ENCODE results near the gene MTHFD1L.

MTHFD1L gene

DNA sequence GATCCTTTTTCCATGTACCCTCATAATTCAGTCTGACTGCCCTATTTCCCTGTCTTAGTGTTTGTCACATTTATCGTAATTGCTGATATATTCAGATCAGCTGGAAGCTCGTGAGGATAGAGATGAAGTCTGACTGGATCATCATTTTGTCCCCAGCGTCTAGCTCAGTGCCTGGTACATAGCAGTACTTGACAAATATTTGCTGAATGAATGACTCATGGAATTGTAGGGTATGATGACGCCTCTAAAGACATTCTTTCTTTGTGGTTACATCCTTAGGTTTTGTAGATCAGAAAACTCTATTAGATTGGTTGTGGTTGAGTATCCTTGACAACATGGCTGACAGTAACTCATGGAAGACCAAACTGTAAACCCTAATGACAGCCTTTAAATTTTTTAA, 68.9 kb downstream of the MTHFD1L start:
- DNase-seq (ENCODE audit: low spot score): no peak

- DNase-seq (ENCODE audit: low spot score): no peak
Observed at GRCh38 chr6:150936021-150936555, 70.6 kb downstream of the MTHFD1L start.

- DNase-seq (ENCODE audit: low spot score): no peak
Observed at GRCh38 chr6:150937132-150937906, 71.8 kb downstream of the MTHFD1L start.

DNA sequence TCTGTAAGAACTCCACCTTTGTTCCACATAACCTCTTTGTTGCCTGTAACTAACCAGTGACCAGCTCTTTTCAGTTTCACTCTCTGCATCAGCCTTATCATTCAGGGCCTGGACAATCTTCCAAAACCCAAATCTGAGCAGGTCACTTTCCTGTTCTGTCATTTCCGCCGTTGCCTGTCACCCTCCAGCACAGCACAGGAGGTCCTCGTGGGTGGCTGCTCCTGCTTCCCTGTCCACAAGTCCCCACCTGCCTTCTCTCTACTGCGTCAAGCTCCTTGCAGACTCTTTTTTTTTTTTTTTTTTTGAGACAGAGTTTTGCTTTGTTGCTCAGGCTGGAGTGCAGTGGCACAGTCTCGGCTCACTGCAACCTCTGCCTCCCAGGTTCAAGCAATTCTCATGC, 73.9 kb downstream of the MTHFD1L start:
- no peak for DNase-seq (ENCODE audit: low spot score)

DNA sequence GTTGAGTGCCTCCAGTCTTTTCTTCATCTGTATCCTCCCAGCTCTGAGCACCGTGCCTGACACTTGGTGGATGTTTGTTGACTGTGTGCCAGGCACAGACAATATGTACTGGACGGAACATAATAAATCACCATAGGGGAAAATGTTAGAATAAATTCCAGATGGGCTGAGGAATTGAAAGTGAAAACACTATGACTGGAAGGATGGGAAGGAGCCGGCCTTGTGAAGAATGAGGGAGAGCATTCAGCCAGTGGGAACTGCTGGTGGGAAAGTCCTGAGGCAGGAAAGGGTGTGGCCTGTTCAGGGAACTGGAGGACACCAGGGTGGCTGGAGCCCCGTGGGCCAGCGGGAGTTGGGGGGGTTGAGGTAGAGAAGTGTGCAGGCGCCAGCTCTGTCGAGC, 75.4 kb downstream of the MTHFD1L start:
- DNase-seq (ENCODE audit: low spot score): no peak

GRCh38 chr6:150949526-150949925, 84.0 kb downstream of the MTHFD1L start:
- DNase-seq (ENCODE audit: low spot score): no peak

GRCh38 chr6:150953851-150954250, 88.3 kb downstream of the MTHFD1L start:
- no peak for DNase-seq (ENCODE audit: low spot score)

DNA sequence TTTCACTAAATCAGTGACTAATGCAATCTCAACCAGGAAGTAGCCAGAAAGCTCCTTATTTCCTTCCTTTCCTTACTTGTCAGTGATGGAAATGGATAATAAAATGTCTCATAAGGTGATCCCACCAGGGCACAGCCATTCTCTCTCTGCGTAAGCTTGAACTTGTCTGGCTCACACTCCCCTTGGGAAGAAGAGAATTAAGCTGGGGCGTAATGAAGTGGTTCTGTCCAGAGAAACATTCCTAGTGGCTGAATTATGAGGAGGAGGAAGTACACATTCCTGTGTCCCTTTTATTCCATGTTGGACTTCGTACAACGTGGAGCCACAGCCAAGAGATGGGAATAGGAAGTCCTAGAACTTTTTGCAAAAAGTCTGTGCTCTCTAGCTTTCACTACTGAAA, 93.7 kb downstream of the MTHFD1L start:
- DNase-seq (ENCODE audit: low spot score): no peak

DNA sequence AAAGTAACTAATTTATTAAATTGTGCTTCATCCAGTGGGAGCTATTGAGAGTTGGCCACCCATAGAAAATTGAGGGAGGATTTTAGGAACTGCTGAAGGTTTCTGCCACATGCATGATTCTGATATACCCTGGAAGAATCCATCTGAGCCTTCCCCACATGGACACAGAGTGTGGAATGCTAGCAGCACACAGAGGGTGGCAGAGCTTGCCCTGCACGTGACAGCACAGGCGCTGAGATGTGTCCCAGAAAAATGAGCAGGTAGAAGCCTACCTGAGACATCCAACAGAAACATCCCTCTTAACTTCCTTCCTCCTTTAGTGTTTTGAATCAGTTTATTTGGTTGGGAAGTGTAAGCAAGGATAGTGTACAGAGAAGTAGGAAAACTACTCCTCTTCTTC, 96.9 kb downstream of the MTHFD1L start:
- no peak for DNase-seq (ENCODE audit: low spot score)

GRCh38 chr6:150964765-150965164, 99.3 kb downstream of the MTHFD1L start:
- no peak for DNase-seq (ENCODE audit: low spot score)

DNA sequence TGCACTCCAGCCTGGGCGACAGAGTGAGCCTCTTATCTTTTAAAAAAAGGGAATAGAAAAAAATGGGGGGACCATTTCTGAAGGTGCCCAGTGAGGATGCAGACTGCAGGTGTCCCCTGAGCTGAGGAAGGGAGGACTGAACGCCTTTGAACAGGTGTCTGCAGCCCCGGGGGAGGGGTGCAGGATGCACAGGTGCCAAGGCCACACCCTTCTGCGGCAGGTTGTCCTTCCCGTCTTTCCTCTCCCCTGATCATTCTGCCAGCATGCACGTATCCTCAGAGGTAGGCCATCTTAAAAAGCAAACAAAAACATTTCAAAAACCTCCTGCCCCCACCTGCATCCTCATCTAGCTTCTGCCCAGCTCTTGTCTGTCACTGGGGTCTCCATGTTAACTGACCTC, 101.3 kb downstream of the MTHFD1L start:
- no peak for DNase-seq (ENCODE audit: low spot score)

- DNase-seq (ENCODE audit: low spot score): no peak
Observed at GRCh38 chr6:150967381-150967780, 101.9 kb downstream of the MTHFD1L start.

DNA sequence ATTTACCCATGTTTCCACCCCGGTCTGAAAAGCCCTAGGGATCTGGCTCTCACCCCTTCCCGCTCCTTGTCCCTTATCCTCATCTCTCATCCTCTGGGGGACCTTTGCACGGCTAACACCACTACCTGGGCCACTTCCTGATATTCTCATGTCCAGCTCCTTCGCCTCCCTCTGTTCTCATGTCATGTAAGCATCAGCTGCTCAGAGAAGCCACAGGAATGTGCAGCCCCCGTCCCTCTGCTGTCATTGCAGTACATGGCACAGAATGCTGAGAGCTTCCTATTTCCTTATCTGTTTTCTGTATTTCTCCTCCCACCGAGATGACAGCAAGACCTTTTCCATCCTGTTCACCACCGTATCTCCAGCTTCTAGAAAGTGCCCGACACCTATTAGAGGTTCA, 102.4 kb downstream of the MTHFD1L start:
- DNase-seq (ENCODE audit: low spot score): no peak

GRCh38 chr6:150969901-150970300, 104.4 kb downstream of the MTHFD1L start:
- no peak for DNase-seq (ENCODE audit: low spot score)

DNA sequence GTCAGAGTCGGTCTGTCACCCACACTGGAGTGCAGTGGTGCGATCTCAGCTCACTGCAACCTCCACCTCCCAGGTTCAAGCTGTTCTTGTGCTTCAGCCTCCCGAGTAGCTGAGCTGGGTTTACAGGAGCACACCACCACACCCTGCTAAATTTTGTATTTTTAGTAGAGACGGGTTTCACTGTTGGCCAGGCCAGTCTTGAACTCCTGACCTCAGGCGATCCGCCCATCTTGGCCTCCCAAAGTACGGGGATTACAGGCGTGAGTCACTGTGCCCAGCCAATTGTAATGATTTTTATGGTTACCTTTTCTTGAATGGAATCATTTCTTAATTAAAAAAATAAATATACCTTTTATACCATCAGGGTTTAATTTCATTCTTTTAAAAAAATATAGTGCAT, 105.7 kb downstream of the MTHFD1L start:
- DNase-seq (ENCODE audit: low spot score): no peak

- no peak for DNase-seq (ENCODE audit: low spot score)
Observed at GRCh38 chr6:150975136-150975535, 109.6 kb downstream of the MTHFD1L start.

DNA sequence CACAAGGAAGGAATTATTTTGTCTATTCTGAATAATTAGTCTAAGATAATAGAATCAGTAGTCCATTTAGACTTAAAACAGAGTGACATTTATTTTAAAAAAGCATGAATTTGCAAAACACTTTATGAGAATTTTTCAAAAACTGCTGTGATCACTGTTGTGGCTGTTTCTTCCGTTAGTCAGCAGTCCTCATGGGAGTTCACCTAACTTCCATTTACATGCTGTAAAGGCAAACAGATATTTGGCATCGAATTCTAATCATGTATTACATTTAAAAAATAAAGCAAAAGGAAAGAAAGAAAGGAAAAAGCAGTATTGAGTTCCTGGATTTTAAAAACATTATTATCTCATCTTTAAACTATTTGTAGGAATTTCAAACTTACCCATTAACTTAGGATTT, 111.8 kb downstream of the MTHFD1L start:
- DNase-seq (ENCODE audit: low spot score): no peak

- DNase-seq (ENCODE audit: low spot score): no peak
Observed at GRCh38 chr6:150978624-150979023, 113.1 kb downstream of the MTHFD1L start.

DNA sequence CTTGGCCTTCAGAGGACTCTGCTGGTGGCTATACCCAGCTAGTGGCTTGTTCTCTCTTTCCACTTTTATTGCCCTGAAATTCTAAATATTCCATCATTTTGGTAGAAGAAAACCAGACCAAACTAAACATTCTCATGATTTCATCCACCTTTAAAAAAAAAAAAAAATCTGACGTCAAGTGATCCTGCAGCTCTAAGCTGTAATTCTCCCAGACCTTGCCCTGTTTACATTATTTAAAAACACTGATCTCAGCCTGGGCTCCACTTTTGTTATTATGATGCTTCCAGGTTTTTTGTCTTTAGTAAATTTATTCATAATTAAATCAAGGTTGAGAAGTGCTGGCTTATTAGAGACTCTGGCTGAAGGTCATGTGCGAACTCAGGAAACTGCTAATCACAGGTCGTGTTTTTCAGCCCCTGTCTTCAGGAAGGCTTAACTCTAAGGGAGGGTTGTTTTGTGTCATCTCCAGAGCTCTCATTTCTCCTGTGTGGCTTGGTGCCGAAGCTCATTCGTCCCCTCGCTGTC, 114.4 kb downstream of the MTHFD1L start:
- DNase-seq (ENCODE audit: low spot score): no peak

DNA sequence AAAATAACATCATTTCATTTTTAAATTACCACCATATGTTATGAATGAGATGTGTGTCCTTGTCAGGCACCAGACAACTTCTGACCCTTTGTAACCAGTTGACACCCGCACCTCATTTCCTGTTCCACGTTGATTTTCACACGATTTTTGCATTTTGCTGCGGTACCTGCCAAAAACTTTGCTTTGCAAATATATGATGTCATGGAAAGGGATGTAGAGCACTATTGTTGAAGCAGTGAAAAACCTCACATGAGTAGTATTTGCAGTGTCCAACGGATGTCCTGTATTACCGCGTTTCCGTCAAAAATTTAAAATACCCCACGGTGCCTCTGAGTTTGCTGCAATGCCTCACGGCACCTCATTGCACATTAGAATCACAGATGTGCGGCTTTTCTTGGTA, 115.6 kb downstream of the MTHFD1L start:
- DNase-seq (ENCODE audit: low spot score): no peak

DNA sequence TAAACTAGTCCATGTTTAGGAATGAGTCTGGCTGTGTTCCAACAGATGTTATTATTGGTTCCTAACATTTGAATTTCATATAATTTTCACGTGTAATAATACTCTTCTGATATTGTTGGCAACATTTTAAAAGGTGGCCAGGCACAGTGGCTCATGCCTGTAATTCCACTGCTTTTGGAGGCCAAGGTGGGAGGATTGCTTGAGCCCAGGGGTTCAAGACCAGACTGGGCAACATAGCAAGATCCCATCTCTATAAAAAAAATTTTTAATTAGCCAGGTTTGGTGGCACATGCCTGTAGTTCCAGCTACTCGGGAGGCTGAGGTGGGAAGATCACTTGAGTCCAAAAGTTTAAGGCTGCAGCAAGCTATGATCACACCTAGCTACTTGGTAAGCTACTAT, 116.2 kb downstream of the MTHFD1L start:
- no peak for DNase-seq (ENCODE audit: low spot score)

DNA sequence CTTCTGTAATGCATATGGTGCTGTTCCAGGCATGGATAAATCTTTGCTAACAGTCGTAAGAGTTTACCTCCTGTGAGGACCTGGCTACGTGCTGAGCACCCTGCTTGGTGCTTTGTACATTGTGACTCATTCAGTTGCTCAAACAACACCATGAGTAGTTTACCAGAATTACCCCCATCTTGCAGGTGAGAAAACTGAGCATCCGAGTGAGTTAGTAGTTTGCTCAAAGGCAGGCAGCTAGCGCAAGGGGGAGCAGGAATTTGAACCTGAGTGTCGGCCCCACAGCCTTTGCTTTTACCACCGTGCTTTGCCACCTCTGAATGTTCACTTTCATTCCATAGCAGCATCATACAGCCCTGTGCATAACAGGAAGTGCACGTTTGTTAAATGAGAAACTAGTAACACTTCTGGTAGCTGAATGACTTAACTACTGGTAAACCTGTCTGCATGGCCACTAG, 121.9 kb downstream of the MTHFD1L start:
- DNase-seq (ENCODE audit: low spot score): no peak

DNA sequence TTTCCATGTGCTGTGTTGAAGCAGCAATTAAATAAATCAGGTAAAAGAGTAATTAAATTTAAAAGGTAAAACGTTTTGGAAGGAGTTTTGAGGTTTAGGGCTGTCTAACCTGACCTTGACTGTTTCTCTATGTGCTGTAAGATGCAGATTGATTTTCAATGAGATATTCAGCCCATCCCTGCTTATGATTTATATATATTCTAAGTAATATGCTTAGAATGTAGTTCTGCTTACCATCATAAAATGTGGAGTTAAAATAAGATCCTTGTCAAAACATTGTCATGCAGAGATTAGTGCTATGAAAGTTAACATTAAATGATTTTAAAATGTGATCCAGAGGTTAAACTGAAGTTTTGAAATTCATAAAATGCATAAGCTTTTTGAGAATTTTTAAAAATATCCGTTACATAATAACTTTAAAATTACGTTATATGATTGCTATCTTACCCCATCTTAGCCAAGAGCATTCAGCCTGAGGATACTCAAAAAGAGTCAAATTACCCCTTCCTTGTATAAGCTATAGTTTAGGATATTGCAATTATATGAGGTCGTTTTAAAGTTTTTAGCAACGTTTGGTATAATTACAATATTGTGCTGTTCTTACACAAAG, 122.5 kb downstream of the MTHFD1L start:
- no peak for DNase-seq (ENCODE audit: low spot score)
